ENCODE data around the gene CPLANE2.
"Not testable (repeated sequence)": the region's sequence is repeated elsewhere in the genome, so short reads cannot be mapped to it uniquely, and the experiment has no call there.

The CPLANE2 gene

GRCh38 chr1:16248603-16249516, 11.9 kb upstream of the CPLANE2 start:
- DNase-seq, result peak; percentile 33 to 53 (median 44)

GRCh38 chr1:16248007-16248436, 11.0 kb upstream of the CPLANE2 start:
- DNase-seq, result no peak

GRCh38 chr1:16247441-16247840, 10.5 kb upstream of the CPLANE2 start:
- no peak for DNase-seq

- no peak for DNase-seq
Observed at GRCh38 chr1:16246961-16247360, 10.0 kb upstream of the CPLANE2 start.

GRCh38 chr1:16246239-16246638, 9.3 kb upstream of the CPLANE2 start:
- DNase-seq, result not testable (repeated sequence)

- DNase-seq, result no peak
Observed at GRCh38 chr1:16245476-16246196, 8.7 kb upstream of the CPLANE2 start.

GRCh38 chr1:16244650-16245285, 7.8 kb upstream of the CPLANE2 start:
- no peak for DNase-seq

- DNase-seq, result peak; percentile 79 to 83 (median 82)
Observed at GRCh38 chr1:16243936-16244649, 7.1 kb upstream of the CPLANE2 start.

GRCh38 chr1:16243215-16243610, 6.2 kb upstream of the CPLANE2 start:
- DNase-seq, result no peak

- no peak for DNase-seq
Observed at GRCh38 chr1:16242556-16243214, 5.7 kb upstream of the CPLANE2 start.

GRCh38 chr1:16241221-16241708, 4.3 kb upstream of the CPLANE2 start:
- no peak for DNase-seq

- DNase-seq, result no peak
Observed at GRCh38 chr1:16239972-16240491, 3.0 kb upstream of the CPLANE2 start.

GRCh38 chr1:16237343-16237830, 404 bp upstream of the CPLANE2 start:
- no peak for DNase-seq

- peak; percentile 27 to 49 (median 37) for DNase-seq
Observed at GRCh38 chr1:16235944-16236510, 956 bp downstream of the CPLANE2 start.

- DNase-seq, result no peak
Observed at GRCh38 chr1:16235347-16235746, 1.6 kb downstream of the CPLANE2 start.

GRCh38 chr1:16233431-16233830, 3.6 kb downstream of the CPLANE2 start:
- DNase-seq, result no peak

- no peak for DNase-seq
Observed at GRCh38 chr1:16232316-16232710, 4.7 kb downstream of the CPLANE2 start.

GRCh38 chr1:16231331-16232315, 5.4 kb downstream of the CPLANE2 start:
- DNase-seq, result no peak

- DNase-seq, result no peak
Observed at GRCh38 chr1:16230744-16231143, 6.2 kb downstream of the CPLANE2 start.
